ENCODE data around the gene RPLP1.

Gene RPLP1

GRCh38 chr15:69452692-69453521 is at the start of gene RPLP1:
Gene RPLP1, plus strand, starts transcription at chr15:69452818. Its CDS starts 131 bp downstream, at chr15:69452949.
- peak; percentile 97 for DNase-seq

GRCh38 chr15:69403594-69403993 is 49.0 kb upstream of the RPLP1 start:
- DNase-seq = no peak

DNA sequence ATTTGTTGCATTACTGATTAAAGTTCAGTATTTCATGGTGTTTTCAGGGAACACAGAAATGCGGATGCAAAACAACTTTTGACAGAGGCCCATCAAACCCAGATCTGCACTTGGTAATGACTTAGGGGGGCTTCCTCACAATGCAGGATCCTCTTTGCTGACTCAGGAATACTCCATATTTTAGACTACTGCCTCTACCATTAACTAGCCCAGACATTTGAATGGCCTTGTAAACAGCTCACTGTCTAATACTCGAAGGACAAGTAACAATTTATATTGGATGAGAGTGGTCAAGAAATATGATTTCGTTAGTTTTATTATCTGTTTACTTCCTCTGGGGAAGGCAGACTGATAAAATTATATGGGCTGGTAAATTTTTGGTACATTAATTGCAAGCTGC is 47.5 kb upstream of the RPLP1 start:
- no peak for DNase-seq

- no peak for DNase-seq
Observed at GRCh38 chr15:69407719-69408400, 44.8 kb upstream of the RPLP1 start.

- DNase-seq = no peak
Observed at GRCh38 chr15:69408841-69409240, 43.8 kb upstream of the RPLP1 start.

- peak; percentile 49 for DNase-seq
Observed at GRCh38 chr15:69410248-69410874, 42.3 kb upstream of the RPLP1 start.

- no peak for DNase-seq
Observed at GRCh38 chr15:69412274-69412673, 40.3 kb upstream of the RPLP1 start.

DNA sequence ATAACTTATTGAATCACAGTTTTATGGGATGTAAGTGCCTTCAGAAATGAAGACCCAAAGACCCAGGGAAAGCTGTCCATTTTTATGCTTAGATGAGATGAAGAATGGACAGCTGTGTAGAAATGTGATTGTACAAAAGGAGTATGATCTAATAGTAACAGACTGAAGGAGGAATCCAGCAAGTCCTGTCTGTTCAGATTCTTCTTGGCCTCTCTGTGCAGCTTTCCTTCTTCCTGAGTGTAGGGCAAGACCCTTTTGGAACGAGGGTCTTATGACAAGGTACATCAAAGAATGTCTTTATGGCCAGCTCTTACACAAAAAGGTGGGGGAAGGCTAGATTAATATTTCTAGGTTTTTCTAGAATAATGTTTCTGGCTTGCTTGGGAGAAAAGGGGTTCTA is 39.9 kb upstream of the RPLP1 start:
- no peak for DNase-seq

- DNase-seq = peak; percentile 96
Observed at GRCh38 chr15:69413822-69414700, 38.6 kb upstream of the RPLP1 start, which contains the start of gene KIF23. Gene KIF23, plus strand, starts transcription at chr15:69414349. Its CDS starts 117 bp downstream, at chr15:69414466.

- DNase-seq = peak; percentile 18
Observed at GRCh38 chr15:69414701-69415167, 37.9 kb upstream of the RPLP1 start.

GRCh38 chr15:69415381-69415780 is 37.2 kb upstream of the RPLP1 start:
- DNase-seq = no peak

DNA sequence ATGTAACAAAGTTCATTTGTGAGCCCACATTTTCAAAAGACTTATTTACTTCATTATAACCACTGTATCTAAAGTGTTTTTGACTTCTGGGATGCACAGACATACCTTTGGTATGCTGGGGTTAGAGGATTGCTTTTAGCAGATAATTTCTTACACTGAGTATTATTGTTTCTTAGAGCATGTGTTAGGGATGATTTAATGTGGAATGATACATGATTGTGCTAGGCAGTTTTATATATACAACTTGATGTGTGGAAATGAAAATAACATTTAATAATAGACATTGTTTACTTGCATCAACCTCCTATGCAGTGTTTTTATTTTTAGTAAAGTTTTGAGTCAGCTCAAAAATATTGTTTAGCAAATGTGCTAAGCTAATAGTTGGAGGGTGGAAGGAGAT is 35.0 kb upstream of the RPLP1 start:
- no peak for DNase-seq

DNA sequence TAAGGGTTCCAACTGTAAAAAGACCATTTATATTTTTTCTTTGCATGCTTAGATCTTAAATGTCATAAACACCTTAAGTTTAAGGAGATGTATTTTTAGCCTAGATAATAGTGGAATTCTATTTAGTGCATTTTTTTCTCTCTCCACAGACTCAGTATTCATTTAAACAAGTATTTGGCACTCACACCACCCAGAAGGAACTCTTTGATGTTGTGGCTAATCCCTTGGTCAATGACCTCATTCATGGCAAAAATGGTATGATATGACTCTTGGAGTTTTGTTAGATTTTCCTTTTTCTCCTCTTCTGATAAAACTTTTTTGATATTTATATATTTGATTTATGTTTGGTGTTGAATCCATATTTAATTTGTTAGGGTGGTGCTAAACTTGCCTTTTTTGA is 31.1 kb upstream of the RPLP1 start:
- DNase-seq = no peak

DNA sequence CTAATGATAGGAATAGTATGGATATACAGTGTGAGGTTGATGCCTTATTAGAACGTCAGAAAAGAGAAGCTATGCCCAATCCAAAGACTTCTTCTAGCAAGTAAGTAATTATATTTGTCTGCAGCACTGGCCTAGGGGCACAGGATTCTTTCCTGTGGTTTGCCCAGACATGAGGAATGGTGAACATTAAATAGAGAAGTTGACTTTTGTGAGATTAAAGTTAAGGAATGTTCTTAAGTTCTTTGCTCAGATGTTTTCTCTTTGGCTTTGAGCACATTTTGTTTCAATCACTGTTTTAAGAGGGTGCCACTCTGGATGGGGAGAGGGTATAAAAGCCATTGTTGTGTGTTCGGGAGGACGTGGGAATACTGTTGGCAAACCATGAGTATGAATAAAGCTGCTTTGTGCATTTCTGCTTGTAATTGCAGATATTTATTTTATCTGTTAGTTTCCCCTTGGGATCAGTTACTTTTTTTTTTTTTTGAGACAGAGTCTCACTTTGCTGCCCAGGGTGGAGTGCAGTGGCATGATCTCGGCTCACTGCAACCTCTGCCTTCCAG is 30.2 kb upstream of the RPLP1 start:
- DNase-seq = no peak

GRCh38 chr15:69424001-69424400 is 28.6 kb upstream of the RPLP1 start:
- DNase-seq = no peak

DNA sequence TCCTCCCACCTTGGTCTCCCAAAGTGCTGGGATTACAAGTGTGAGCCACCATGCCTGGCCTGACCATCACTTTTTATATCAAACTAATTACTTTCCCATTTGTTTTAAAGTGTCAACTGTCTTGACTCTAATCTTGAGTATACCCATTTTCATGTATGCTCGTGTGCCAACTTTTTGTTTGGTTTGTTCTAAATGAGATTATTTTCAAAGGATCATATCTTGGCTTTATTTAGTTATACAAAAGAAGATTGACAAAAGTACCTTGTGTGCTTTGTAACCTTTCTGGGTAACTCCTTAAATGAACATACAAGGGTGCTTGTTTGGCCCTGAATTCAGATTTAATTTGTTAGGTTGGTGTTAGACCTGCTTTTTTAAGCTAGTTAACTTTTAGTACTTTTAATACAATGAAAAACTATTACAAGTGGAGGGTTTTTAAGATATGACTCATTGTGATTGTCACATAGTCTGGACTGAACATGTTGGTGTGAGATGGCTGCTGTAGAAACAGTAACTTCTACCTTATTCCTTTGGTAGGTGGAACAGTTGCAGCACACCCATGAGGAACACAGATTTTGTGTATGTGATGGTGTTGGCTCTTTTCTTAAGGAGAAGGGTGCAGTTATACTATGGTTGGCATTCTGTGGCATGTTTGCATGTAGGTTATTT is 27.7 kb upstream of the RPLP1 start:
- no peak for DNase-seq

- no peak for DNase-seq
Observed at GRCh38 chr15:69433831-69434230, 18.8 kb upstream of the RPLP1 start.

DNA sequence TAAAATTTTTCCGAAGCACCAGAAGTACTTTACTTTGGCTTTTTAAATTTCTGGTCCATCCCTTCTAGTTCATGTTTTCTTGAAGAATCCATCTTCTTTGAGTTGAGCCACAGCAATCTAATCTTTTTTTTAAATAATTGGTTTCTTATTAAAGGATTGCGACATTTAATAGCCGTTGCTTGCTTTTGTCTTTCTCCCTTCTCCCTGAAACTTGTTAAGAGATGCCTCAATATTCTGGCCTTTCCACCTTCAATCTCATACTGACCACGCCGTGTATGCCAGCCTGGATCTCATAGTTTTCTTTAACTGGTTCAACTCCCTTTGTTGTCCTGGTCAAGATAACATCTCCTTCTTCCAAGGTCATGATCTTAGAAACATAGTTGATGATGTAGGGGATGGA is 18.4 kb upstream of the RPLP1 start:
- no peak for DNase-seq

DNA sequence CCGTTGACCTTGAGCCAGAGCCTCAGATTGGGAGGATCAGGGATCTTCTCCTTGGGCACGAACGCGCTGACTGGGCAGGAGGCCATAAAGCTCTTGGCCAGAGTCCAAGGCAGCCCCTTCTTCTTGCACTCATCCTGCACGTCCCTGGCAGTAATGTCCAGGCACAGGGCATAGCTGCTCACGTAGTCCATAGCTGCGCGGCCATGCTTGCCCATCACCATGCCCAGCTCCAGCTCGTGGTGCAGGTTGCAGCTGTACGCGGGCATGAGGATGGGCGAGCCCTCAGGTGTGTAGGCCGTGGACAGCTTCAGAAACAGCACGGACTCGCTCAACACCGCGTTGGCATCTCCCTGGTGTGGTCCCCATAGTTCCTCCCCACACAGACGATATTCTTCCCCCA is 17.9 kb upstream of the RPLP1 start:
- DNase-seq = no peak

GRCh38 chr15:69435985-69436384 is 16.6 kb upstream of the RPLP1 start:
- DNase-seq = no peak

DNA sequence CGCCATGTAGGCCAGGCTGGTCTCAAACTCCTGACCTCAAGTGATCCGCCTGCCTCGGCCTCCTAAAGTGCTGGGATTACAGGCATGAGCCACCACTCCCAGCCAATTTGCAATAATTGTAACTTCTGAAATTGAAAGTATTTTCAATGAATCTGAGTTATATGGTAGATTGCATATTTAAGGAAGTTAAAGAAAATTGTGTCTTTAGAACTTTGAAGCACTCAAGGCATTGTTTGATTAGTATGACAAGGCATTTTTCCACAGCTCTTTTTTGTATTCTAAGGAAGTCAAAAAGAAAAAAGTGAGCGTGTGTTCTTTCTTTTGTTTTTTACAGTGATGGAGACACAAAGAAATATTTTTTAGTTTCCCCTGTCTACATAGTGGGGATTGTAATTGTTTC is 15.7 kb upstream of the RPLP1 start:
- DNase-seq = no peak

DNA sequence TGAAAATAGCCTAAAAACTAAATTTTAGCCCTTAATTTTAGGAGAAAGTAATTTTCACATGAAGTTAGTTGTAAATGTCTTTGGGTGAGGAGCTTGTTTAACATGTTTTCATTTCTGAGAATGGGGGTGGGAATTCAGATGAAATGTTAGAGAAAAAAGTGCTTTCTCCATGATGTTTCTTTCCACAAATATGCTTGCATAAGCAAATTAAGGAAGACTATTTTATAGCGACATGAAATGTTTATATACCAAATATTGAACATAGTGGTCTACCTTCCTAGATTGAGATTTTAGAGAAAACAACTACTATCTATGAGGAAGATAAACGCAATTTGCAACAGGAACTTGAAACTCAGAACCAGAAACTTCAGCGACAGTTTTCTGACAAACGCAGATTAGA is 13.0 kb upstream of the RPLP1 start:
- DNase-seq = no peak

All from activated CD4-positive, alpha-beta T cell treated with anti-CD3 and anti-CD28 coated beads, Interleukin-2, amount 50 U/mL, for 16 hours (primary cell).